ENCODE measurements around the gene RGR.

DNA sequence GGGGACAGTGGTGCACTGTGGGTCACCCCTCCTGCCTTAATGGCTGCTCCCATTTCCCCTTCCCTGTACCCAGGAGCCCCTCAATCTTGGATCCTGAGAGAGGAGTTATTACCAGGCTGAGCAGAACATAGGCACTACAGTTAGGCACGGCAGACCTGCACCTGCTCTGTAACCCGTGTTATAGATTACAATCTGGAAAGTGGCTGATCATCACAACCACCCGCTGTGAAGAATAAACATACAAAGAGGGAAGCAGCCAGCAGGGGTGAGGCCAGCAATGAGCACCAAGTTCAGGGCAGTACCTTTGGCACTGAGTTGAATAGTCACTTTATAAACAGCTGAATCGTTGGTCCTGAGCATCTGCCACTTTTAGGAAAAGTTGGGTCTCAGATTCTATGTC lies 48.8 kb upstream of the RGR start:
- no peak for TF ChIP-seq POLR2AphosphoS5 (IDR thresholded peaks at IDR 0.05)
- no peak for TF ChIP-seq POLR2A (IDR thresholded peaks at IDR 0.05)
- TF ChIP-seq, protein P1, sequence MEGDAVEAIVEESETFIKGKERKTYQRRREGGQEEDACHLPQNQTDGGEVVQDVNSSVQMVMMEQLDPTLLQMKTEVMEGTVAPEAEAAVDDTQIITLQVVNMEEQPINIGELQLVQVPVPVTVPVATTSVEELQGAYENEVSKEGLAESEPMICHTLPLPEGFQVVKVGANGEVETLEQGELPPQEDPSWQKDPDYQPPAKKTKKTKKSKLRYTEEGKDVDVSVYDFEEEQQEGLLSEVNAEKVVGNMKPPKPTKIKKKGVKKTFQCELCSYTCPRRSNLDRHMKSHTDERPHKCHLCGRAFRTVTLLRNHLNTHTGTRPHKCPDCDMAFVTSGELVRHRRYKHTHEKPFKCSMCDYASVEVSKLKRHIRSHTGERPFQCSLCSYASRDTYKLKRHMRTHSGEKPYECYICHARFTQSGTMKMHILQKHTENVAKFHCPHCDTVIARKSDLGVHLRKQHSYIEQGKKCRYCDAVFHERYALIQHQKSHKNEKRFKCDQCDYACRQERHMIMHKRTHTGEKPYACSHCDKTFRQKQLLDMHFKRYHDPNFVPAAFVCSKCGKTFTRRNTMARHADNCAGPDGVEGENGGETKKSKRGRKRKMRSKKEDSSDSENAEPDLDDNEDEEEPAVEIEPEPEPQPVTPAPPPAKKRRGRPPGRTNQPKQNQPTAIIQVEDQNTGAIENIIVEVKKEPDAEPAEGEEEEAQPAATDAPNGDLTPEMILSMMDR (IDR thresholded peaks at IDR 0.05) = no peak

Measured in prostate gland (tissue), 2 donors.